ENCODE results near the gene HMCN1. TPM values are rescaled to one million over a fixed set of nuclear protein-coding genes. Genes with fewer than 3 reads are reported as not detected.

Gene HMCN1
- total and polyA plus RNA-seq, 4 donors = 3.2 to 149 (median 15.4) TPM

- Histone ChIP-seq H3K4me1 (ENCODE audit: control insufficient read depth in 5 of 5, insufficient read depth in 5 of 5, low read length in 5 of 5) (no peaks in the 10 kb centered on the region), H3K4me3 (no peak overlapping the region), H3K36me3 (ENCODE audit: control insufficient read depth in 4 of 4, insufficient read depth in 4 of 4, low read length in 4 of 4) (no peaks in the 10 kb centered on the region), H3K9ac (ENCODE audit: insufficient read depth in 1 of 2, low read length in 2 of 2) (no peak overlapping the region), H3K27ac (ENCODE audit: low read depth in 1 of 2, low read length in 1 of 2) (no peak overlapping the region), H3K9me3 (ENCODE audit: control insufficient read depth in 4 of 4, insufficient read depth in 3 of 4, low read length in 3 of 4) (peaks cover 0 to 4% (median 0%) of the 10 kb centered on the region in 4 donors), H3K27me3 (ENCODE audit: control insufficient read depth in 3 of 3, insufficient read depth in 3 of 3, low read length in 2 of 3) (no peaks in the 10 kb centered on the region)
- ATAC-seq (ENCODE audit: insufficient read depth, low FRiP score) (peak; percentile 19), DNase-seq (no peak)
- TF ChIP-seq CTCF (IDR thresholded peaks at IDR 0.05; ENCODE audit: control extremely low read depth, extremely low read depth) = no peak
- 90 to 98% methylated on average over 3 of the region's 3 CpGs for WGBS, 2 donors
Observed at GRCh38 chr1:186236921-186237320, 502.7 kb downstream of the HMCN1 start.

GRCh38 chr1:186239171-186239570 lies 505.0 kb downstream of the HMCN1 start:
- no peaks in the 10 kb centered on the region for H3K36me3 ChIP-seq (ENCODE audit: control insufficient read depth in 4 of 4, insufficient read depth in 4 of 4, low read length in 4 of 4)
- H3K9me3 ChIP-seq (ENCODE audit: control insufficient read depth in 4 of 4, insufficient read depth in 3 of 4, low read length in 3 of 4) = peaks cover 0 to 4% (median 0%) of the 10 kb centered on the region in 4 donors
- no peak for TF ChIP-seq CTCF (IDR thresholded peaks at IDR 0.05; ENCODE audit: control extremely low read depth, extremely low read depth)
- H3K9ac ChIP-seq (ENCODE audit: insufficient read depth in 1 of 2, low read length in 2 of 2) = no peak overlapping the region
- no peaks in the 10 kb centered on the region for H3K4me1 ChIP-seq (ENCODE audit: control insufficient read depth in 5 of 5, insufficient read depth in 5 of 5, low read length in 5 of 5)
- no peak overlapping the region for H3K27ac ChIP-seq (ENCODE audit: low read depth in 1 of 2, low read length in 1 of 2)
- no peak for ATAC-seq (ENCODE audit: insufficient read depth, low FRiP score)
- no peak overlapping the region for H3K4me3 ChIP-seq
- no peaks in the 10 kb centered on the region for H3K27me3 ChIP-seq (ENCODE audit: control insufficient read depth in 3 of 3, insufficient read depth in 3 of 3, low read length in 2 of 3)
- no peak for DNase-seq

- no peaks in the 10 kb centered on the region for H3K27me3 ChIP-seq (ENCODE audit: control insufficient read depth in 3 of 3, insufficient read depth in 3 of 3, low read length in 2 of 3)
- WGBS, 2 donors = 95 to 98% methylated on average over 1 of the region's 1 CpG
- ATAC-seq (ENCODE audit: insufficient read depth, low FRiP score) (no peak), DNase-seq (no peak)
- no peak overlapping the region for H3K4me3 ChIP-seq
- no peak overlapping the region for H3K27ac ChIP-seq (ENCODE audit: low read depth in 1 of 2, low read length in 1 of 2)
- no peaks in the 10 kb centered on the region for H3K4me1 ChIP-seq (ENCODE audit: control insufficient read depth in 5 of 5, insufficient read depth in 5 of 5, low read length in 5 of 5)
- no peaks in the 10 kb centered on the region for H3K9me3 ChIP-seq (ENCODE audit: control insufficient read depth in 4 of 4, insufficient read depth in 3 of 4, low read length in 3 of 4)
- no peak overlapping the region for H3K9ac ChIP-seq (ENCODE audit: insufficient read depth in 1 of 2, low read length in 2 of 2)
- H3K36me3 ChIP-seq (ENCODE audit: control insufficient read depth in 4 of 4, insufficient read depth in 4 of 4, low read length in 4 of 4) = no peaks in the 10 kb centered on the region
- no peak for TF ChIP-seq CTCF (IDR thresholded peaks at IDR 0.05; ENCODE audit: control extremely low read depth, extremely low read depth)
Observed at GRCh38 chr1:186240436-186240835, 506.2 kb downstream of the HMCN1 start.

Measured in lung (tissue), 12 donors.